ENCODE data around the gene FOXE3.

- TF ChIP-seq CTCF (conservative IDR thresholded peaks at IDR 0.05) (no peak), EZH2 (IDR thresholded peaks at IDR 0.05; ENCODE audit: low read depth) (no peak)
These were observed 25.2 kb upstream of the FOXE3 start for GRCh38 chr1:47390843-47391242.

Data from PC-9 (cell line).